GM15510 (cell line): ENCODE data around the gene BTBD9.

ENCODE experiments used
- POLR2A ChIP-seq: IDR thresholded peaks from 3 replicates; pipeline ENCODE4 v1.6.1; 2011; ENCODE audit warnings: borderline replicate concordance; ENCODE audit not compliant: insufficient read length; ENCODE audit errors: extremely low read depth

The BTBD9 gene

GRCh38 chr6:38194589-38194988 is 445.1 kb downstream of the BTBD9 start:
- TF ChIP-seq POLR2A = no peak

- no peak for TF ChIP-seq POLR2A
Measured at GRCh38 chr6:38194282-38194572, 445.5 kb downstream of the BTBD9 start.

GRCh38 chr6:38193481-38194281 is 446.0 kb downstream of the BTBD9 start:
- no peak for TF ChIP-seq POLR2A

GRCh38 chr6:38193051-38193450 is 446.7 kb downstream of the BTBD9 start:
- no peak for TF ChIP-seq POLR2A

- TF ChIP-seq POLR2A = no peak
Measured at GRCh38 chr6:38192487-38192886, 447.2 kb downstream of the BTBD9 start.

GRCh38 chr6:38192011-38192410 is 447.7 kb downstream of the BTBD9 start:
- no peak for TF ChIP-seq POLR2A

- no peak for TF ChIP-seq POLR2A
Measured at GRCh38 chr6:38191418-38191817, 448.3 kb downstream of the BTBD9 start.

GRCh38 chr6:38188677-38189335 is 450.9 kb downstream of the BTBD9 start:
- no peak for TF ChIP-seq POLR2A

- TF ChIP-seq POLR2A = no peak
Measured at GRCh38 chr6:38187811-38188590, 451.7 kb downstream of the BTBD9 start.

GRCh38 chr6:38187325-38187724 is 452.4 kb downstream of the BTBD9 start:
- TF ChIP-seq POLR2A = no peak

- no peak for TF ChIP-seq POLR2A
Measured at GRCh38 chr6:38185752-38186151, 454.0 kb downstream of the BTBD9 start.

GRCh38 chr6:38185244-38185643 is 454.5 kb downstream of the BTBD9 start:
- TF ChIP-seq POLR2A = no peak

- TF ChIP-seq POLR2A = no peak
Measured at GRCh38 chr6:38184585-38185080, 455.1 kb downstream of the BTBD9 start.

- no peak for TF ChIP-seq POLR2A
Measured at GRCh38 chr6:38183856-38184584, 455.7 kb downstream of the BTBD9 start.

- TF ChIP-seq POLR2A = no peak
Measured at GRCh38 chr6:38182426-38182825, 457.3 kb downstream of the BTBD9 start.
